Measurements from ENCODE around the gene GLO1.

Gene GLO1

GRCh38 chr6:38702558-38703397 lies at the start of gene GLO1:
Gene GLO1 (minus strand): TSS chr6:38703145. CDS start chr6:38703054, 91 bp downstream.
- peak; percentile 97 for DNase-seq

- no peak for DNase-seq
Observed at GRCh38 chr6:38750968-38751615, 48.1 kb upstream of the GLO1 start.

- no peak for DNase-seq
Observed at GRCh38 chr6:38749473-38749872, 46.5 kb upstream of the GLO1 start.

- no peak for DNase-seq
Observed at GRCh38 chr6:38739532-38739931, 36.6 kb upstream of the GLO1 start.

GRCh38 chr6:38738261-38738660 lies 35.3 kb upstream of the GLO1 start:
- no peak for DNase-seq

- DNase-seq = no peak
Observed at GRCh38 chr6:38736951-38737350, 34.0 kb upstream of the GLO1 start.

GRCh38 chr6:38730140-38730862 lies 27.4 kb upstream of the GLO1 start:
- no peak for DNase-seq

- no peak for DNase-seq
Observed at GRCh38 chr6:38728203-38728602, 25.3 kb upstream of the GLO1 start.

GRCh38 chr6:38725414-38726183 lies 22.7 kb upstream of the GLO1 start:
- no peak for DNase-seq

GRCh38 chr6:38724343-38724742 lies 21.4 kb upstream of the GLO1 start:
- no peak for DNase-seq

GRCh38 chr6:38723783-38724182 lies 20.8 kb upstream of the GLO1 start:
- no peak for DNase-seq

- no peak for DNase-seq
Observed at GRCh38 chr6:38722727-38723334, 19.9 kb upstream of the GLO1 start.

GRCh38 chr6:38722038-38722437 lies 19.1 kb upstream of the GLO1 start:
- no peak for DNase-seq

GRCh38 chr6:38720295-38720694 lies 17.4 kb upstream of the GLO1 start:
- DNase-seq = no peak

GRCh38 chr6:38719358-38719757 lies 16.4 kb upstream of the GLO1 start:
- no peak for DNase-seq

GRCh38 chr6:38716825-38717224 lies 13.9 kb upstream of the GLO1 start:
- no peak for DNase-seq

GRCh38 chr6:38715016-38715689 lies 12.2 kb upstream of the GLO1 start, which contains the start of gene DNAH8:
Gene DNAH8 (plus strand): TSS chr6:38715311. CDS start chr6:38722810, 7,499 bp downstream.
- DNase-seq = peak; percentile 11

- DNase-seq = no peak
Observed at GRCh38 chr6:38714239-38715015, 11.5 kb upstream of the GLO1 start.

- DNase-seq = peak; percentile 61
Observed at GRCh38 chr6:38713812-38714211, 10.9 kb upstream of the GLO1 start.

- no peak for DNase-seq
Observed at GRCh38 chr6:38708496-38708895, 5.6 kb upstream of the GLO1 start.

GRCh38 chr6:38705924-38706323 lies 3.0 kb upstream of the GLO1 start:
- no peak for DNase-seq
